Measurements from ENCODE around the gene FAM117A. TPM values are rescaled to one million over a fixed set of nuclear protein-coding genes. Genes with fewer than 3 reads are reported as not detected.

Gene FAM117A
- polyA plus RNA-seq = 10.9 TPM
- long read RNA-seq, donor 1 = 0 reads
- long read RNA-seq, donor 2, partial matches to known transcripts = 0 of 3 reads
- long read RNA-seq, donor 2, other reads (novel, unspliced or antisense) = 0 of 3 reads
- long read RNA-seq, donor 3 = 0 reads
- long read RNA-seq, donor 4 = 0 reads
- long read RNA-seq, donor 5, transcript FAM117A-201 (8 exons, 2,365 nt) = major isoform, 5 of 5 reads
- long read RNA-seq, donor 5, partial matches to known transcripts = 0 of 5 reads
- long read RNA-seq, donor 5, other reads (novel, unspliced or antisense) = 0 of 5 reads
- long read RNA-seq, donor 6, partial matches to known transcripts = 9 of 12 reads
- long read RNA-seq, donor 6, other reads (novel, unspliced or antisense) = 0 of 12 reads
- long read RNA-seq, donor 7, partial matches to known transcripts = 0 of 4 reads
- long read RNA-seq, donor 7, other reads (novel, unspliced or antisense) = 0 of 4 reads
- long read RNA-seq, donor 8, partial matches to known transcripts = 0 of 3 reads
- long read RNA-seq, donor 8, other reads (novel, unspliced or antisense) = 0 of 3 reads
- long read RNA-seq, donor 9, partial matches to known transcripts = 0 of 1 reads
- long read RNA-seq, donor 9, other reads (novel, unspliced or antisense) = 0 of 1 reads
- long read RNA-seq, donor 10, transcript FAM117A-201 (8 exons, 2,365 nt) = major isoform, 7 of 23 reads
- long read RNA-seq, donor 10, partial matches to known transcripts = 16 of 23 reads
- long read RNA-seq, donor 10, other reads (novel, unspliced or antisense) = 0 of 23 reads
- long read RNA-seq, donor 11, partial matches to known transcripts = 0 of 2 reads
- long read RNA-seq, donor 11, other reads (novel, unspliced or antisense) = 0 of 2 reads

- peak; percentile 98 to 99 for DNase-seq
- Histone ChIP-seq H3K27ac (ENCODE audit: low read length) (no peak within 1 kb of the TSS), H3K36me3 (ENCODE audit: control insufficient read depth, insufficient read depth, low read length) (no peaks in the 10 kb centered on the region), H3K9me3 (ENCODE audit: control insufficient read depth, low read depth, low read length) (no peaks in the 10 kb centered on the region), H3K4me3 (ENCODE audit: low read length) (peak within 1 kb of the TSS; percentile 77), H3K4me1 (ENCODE audit: control insufficient read depth, insufficient read depth, low read length) (peaks cover 10% of the 10 kb centered on the region), H3K27me3 (ENCODE audit: control insufficient read depth, insufficient read depth, low read length) (peaks cover 7% of the 10 kb centered on the region)
- WGBS (ENCODE audit: insufficient coverage, low lambda C conversion rate) = no CpG with 5 or more reads among the region's 53 CpGs
Measured at GRCh38 chr17:49763735-49764558, at the start of gene FAM117A. Gene FAM117A, minus strand, starts transcription at chr17:49764131. Its CDS starts 44 bp downstream, at chr17:49764087.

- H3K4me3 ChIP-seq (ENCODE audit: low read length) = no peak overlapping the region
- H3K27ac ChIP-seq (ENCODE audit: low read length) = no peak overlapping the region
- 59% methylated on average over 3 of the region's 4 CpGs for WGBS (ENCODE audit: insufficient coverage, low lambda C conversion rate)
- no peaks in the 10 kb centered on the region for H3K9me3 ChIP-seq (ENCODE audit: control insufficient read depth, low read depth, low read length)
- peaks cover 64% of the 10 kb centered on the region for H3K36me3 ChIP-seq (ENCODE audit: control insufficient read depth, insufficient read depth, low read length)
- H3K27me3 ChIP-seq (ENCODE audit: control insufficient read depth, insufficient read depth, low read length) = no peaks in the 10 kb centered on the region
- DNase-seq = no peak
- no peaks in the 10 kb centered on the region for H3K4me1 ChIP-seq (ENCODE audit: control insufficient read depth, insufficient read depth, low read length)
Measured at GRCh38 chr17:49809056-49809455, 45.1 kb upstream of the FAM117A start.

GRCh38 chr17:49798738-49799137 lies 34.8 kb upstream of the FAM117A start:
- H3K27me3 ChIP-seq (ENCODE audit: control insufficient read depth, insufficient read depth, low read length) = no peaks in the 10 kb centered on the region
- H3K4me3 ChIP-seq (ENCODE audit: low read length) = no peak overlapping the region
- no peak for DNase-seq
- H3K36me3 ChIP-seq (ENCODE audit: control insufficient read depth, insufficient read depth, low read length) = peaks cover 68% of the 10 kb centered on the region
- no peaks in the 10 kb centered on the region for H3K9me3 ChIP-seq (ENCODE audit: control insufficient read depth, low read depth, low read length)
- H3K4me1 ChIP-seq (ENCODE audit: control insufficient read depth, insufficient read depth, low read length) = no peaks in the 10 kb centered on the region
- WGBS (ENCODE audit: insufficient coverage, low lambda C conversion rate) = no CpG with 5 or more reads among the region's 2 CpGs
- H3K27ac ChIP-seq (ENCODE audit: low read length) = no peak overlapping the region

GRCh38 chr17:49798182-49798581 lies 34.3 kb upstream of the FAM117A start:
- Histone ChIP-seq H3K4me3 (ENCODE audit: low read length) (no peak overlapping the region), H3K27me3 (ENCODE audit: control insufficient read depth, insufficient read depth, low read length) (no peaks in the 10 kb centered on the region), H3K9me3 (ENCODE audit: control insufficient read depth, low read depth, low read length) (no peaks in the 10 kb centered on the region), H3K36me3 (ENCODE audit: control insufficient read depth, insufficient read depth, low read length) (peaks cover 68% of the 10 kb centered on the region), H3K27ac (ENCODE audit: low read length) (no peak overlapping the region), H3K4me1 (ENCODE audit: control insufficient read depth, insufficient read depth, low read length) (no peaks in the 10 kb centered on the region)
- no peak for DNase-seq
- no CpG with 5 or more reads among the region's 8 CpGs for WGBS (ENCODE audit: insufficient coverage, low lambda C conversion rate)

GRCh38 chr17:49795372-49795771 lies 31.4 kb upstream of the FAM117A start:
- no peak overlapping the region for H3K27ac ChIP-seq (ENCODE audit: low read length)
- H3K27me3 ChIP-seq (ENCODE audit: control insufficient read depth, insufficient read depth, low read length) = no peaks in the 10 kb centered on the region
- peaks cover 70% of the 10 kb centered on the region for H3K36me3 ChIP-seq (ENCODE audit: control insufficient read depth, insufficient read depth, low read length)
- H3K4me3 ChIP-seq (ENCODE audit: low read length) = no peak overlapping the region
- H3K4me1 ChIP-seq (ENCODE audit: control insufficient read depth, insufficient read depth, low read length) = no peaks in the 10 kb centered on the region
- no peaks in the 10 kb centered on the region for H3K9me3 ChIP-seq (ENCODE audit: control insufficient read depth, low read depth, low read length)
- no CpG with 5 or more reads among the region's 5 CpGs for WGBS (ENCODE audit: insufficient coverage, low lambda C conversion rate)
- no peak for DNase-seq

- Histone ChIP-seq H3K4me1 (ENCODE audit: control insufficient read depth, insufficient read depth, low read length) (peaks cover 7% of the 10 kb centered on the region), H3K36me3 (ENCODE audit: control insufficient read depth, insufficient read depth, low read length) (peaks cover 58% of the 10 kb centered on the region), H3K27me3 (ENCODE audit: control insufficient read depth, insufficient read depth, low read length) (no peaks in the 10 kb centered on the region), H3K4me3 (ENCODE audit: low read length) (no peak overlapping the region), H3K27ac (ENCODE audit: low read length) (no peak overlapping the region), H3K9me3 (ENCODE audit: control insufficient read depth, low read depth, low read length) (no peaks in the 10 kb centered on the region)
- WGBS (ENCODE audit: insufficient coverage, low lambda C conversion rate) = 83% methylated on average over 1 of the region's 3 CpGs
- DNase-seq = no peak
Measured at GRCh38 chr17:49793309-49793708, 29.4 kb upstream of the FAM117A start.

GRCh38 chr17:49789243-49789578 lies 25.3 kb upstream of the FAM117A start:
- peaks cover 13% of the 10 kb centered on the region for H3K4me1 ChIP-seq (ENCODE audit: control insufficient read depth, insufficient read depth, low read length)
- no CpG with 5 or more reads among the region's 17 CpGs for WGBS (ENCODE audit: insufficient coverage, low lambda C conversion rate)
- no peak overlapping the region for H3K27ac ChIP-seq (ENCODE audit: low read length)
- H3K27me3 ChIP-seq (ENCODE audit: control insufficient read depth, insufficient read depth, low read length) = no peaks in the 10 kb centered on the region
- DNase-seq = peak in 1 of 2 donors; percentile 100
- peaks cover 27% of the 10 kb centered on the region for H3K36me3 ChIP-seq (ENCODE audit: control insufficient read depth, insufficient read depth, low read length)
- peak overlapping the region; percentile 42 for H3K4me3 ChIP-seq (ENCODE audit: low read length)
- no peaks in the 10 kb centered on the region for H3K9me3 ChIP-seq (ENCODE audit: control insufficient read depth, low read depth, low read length)

GRCh38 chr17:49788478-49789242 lies 24.7 kb upstream of the FAM117A start, which contains the start of gene KAT7:
Gene KAT7, plus strand, starts transcription at chr17:49788681. Its CDS starts 154 bp downstream, at chr17:49788835.
- no CpG with 5 or more reads among the region's 59 CpGs for WGBS (ENCODE audit: insufficient coverage, low lambda C conversion rate)
- peak within 1 kb of the TSS; percentile 75 for H3K4me3 ChIP-seq (ENCODE audit: low read length)
- peak within 1 kb of the TSS; percentile 95 for H3K27ac ChIP-seq (ENCODE audit: low read length)
- H3K4me1 ChIP-seq (ENCODE audit: control insufficient read depth, insufficient read depth, low read length) = peaks cover 13% of the 10 kb centered on the region
- H3K9me3 ChIP-seq (ENCODE audit: control insufficient read depth, low read depth, low read length) = no peaks in the 10 kb centered on the region
- peak; percentile 99 for DNase-seq
- H3K36me3 ChIP-seq (ENCODE audit: control insufficient read depth, insufficient read depth, low read length) = peaks cover 24% of the 10 kb centered on the region
- H3K27me3 ChIP-seq (ENCODE audit: control insufficient read depth, insufficient read depth, low read length) = no peaks in the 10 kb centered on the region

GRCh38 chr17:49787884-49788477 lies 24.1 kb upstream of the FAM117A start:
- Histone ChIP-seq H3K4me3 (ENCODE audit: low read length) (peak overlapping the region; percentile 75), H3K27me3 (ENCODE audit: control insufficient read depth, insufficient read depth, low read length) (no peaks in the 10 kb centered on the region), H3K4me1 (ENCODE audit: control insufficient read depth, insufficient read depth, low read length) (peaks cover 13% of the 10 kb centered on the region), H3K27ac (ENCODE audit: low read length) (peak overlapping the region; percentile 95), H3K36me3 (ENCODE audit: control insufficient read depth, insufficient read depth, low read length) (peaks cover 20% of the 10 kb centered on the region), H3K9me3 (ENCODE audit: control insufficient read depth, low read depth, low read length) (no peaks in the 10 kb centered on the region)
- DNase-seq = no peak
- 19% methylated on average over 6 of the region's 17 CpGs for whole genome bisulfite sequencing (ENCODE audit: insufficient coverage, low lambda C conversion rate)

All from large intestine (tissue), 12 donors.